NOMO-1 treated with DMSO at 0.1 percent for 48 hours (cell line): Measurements from ENCODE around the gene PTPN20.
"Not testable (repeated sequence)": the region's sequence is repeated elsewhere in the genome, so short reads cannot be mapped to it uniquely, and the experiment has no call there.

Source experiments
- DNase-seq: peaks from one replicate; lab custom pipeline; 2025; ENCODE audit not compliant: unreplicated experiment; lab: John Stamatoyannopoulos, UW

Gene PTPN20

DNA sequence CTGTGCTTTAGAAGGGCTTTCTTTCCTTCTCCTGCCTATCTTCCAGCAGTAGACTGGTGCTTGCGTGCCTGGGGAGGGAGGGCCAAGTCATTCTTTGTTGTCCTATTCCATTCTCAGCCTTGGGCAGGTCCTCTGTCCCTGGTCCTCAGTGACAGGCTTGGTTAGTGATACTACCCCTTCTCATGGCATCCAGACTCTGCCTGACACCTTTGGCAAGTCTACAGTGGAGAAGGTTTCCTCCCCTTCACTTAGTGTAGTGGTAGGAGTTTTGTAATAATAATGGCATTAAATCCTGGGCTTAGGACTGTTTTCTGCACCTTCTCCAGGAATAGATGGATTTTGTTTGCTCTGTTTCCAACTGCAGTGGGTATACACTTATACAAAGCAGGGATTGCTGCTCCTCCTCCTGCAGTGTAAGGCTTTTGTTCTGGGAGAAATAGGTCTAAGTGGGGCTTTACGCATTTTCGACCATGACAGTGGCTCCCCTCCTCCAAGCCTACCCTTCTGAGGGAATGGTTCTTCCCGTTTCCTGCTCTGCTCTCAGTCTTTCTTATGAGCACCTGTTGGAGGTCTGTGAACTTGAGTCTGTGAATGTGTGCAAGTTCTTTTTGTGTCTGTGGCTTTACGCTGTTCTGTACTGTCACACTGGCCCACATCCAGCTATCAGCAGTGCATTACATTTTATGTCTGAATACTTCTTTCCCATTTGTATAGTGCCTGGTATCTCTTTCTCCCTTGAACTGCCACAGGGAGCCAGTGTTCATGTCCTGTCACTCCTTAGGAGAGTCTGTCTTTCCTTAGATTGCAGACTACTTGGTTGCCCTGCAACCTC lies 37.7 kb downstream of the PTPN20 start:
- DNase-seq: not testable (repeated sequence)

DNA sequence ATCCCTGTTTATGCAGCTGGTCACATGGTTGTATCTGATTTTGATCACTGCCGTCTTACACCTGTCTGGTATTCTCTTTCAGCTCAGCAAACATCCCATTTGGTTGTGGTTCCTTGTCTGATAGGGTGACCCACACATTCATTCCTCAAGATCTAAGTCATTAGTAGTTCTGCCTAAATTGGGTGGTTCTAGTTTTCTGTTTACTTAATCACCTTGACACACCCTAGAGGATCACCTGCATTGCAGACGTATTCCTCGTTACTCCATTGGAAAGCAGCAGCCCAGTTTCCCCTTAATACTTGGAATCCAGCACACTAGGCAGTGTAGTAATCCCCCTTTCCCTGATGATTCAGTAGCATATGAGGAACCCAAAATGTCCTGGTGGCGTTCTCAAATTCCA lies 41.3 kb downstream of the PTPN20 start:
- DNase-seq: not testable (repeated sequence)

DNA sequence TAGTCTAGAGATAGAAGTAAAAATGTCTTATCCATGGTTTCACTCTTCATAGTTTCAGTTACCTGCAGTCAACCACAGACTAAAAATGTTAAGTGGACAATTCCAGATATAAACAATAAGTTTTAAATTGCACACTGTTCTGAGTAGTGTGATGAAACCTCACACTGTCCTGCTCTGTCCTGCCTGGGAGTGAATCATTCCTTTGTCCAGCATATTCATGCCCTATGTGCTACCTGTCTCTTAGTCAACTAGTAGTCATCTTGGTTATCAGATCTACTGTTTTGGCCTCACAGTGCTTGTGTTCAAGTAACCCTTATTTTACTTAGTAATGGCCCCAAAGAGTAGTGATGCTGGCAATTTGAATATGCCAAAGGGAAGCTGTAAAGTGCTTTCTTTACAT lies 49.5 kb downstream of the PTPN20 start:
- DNase-seq: not testable (repeated sequence)

DNA sequence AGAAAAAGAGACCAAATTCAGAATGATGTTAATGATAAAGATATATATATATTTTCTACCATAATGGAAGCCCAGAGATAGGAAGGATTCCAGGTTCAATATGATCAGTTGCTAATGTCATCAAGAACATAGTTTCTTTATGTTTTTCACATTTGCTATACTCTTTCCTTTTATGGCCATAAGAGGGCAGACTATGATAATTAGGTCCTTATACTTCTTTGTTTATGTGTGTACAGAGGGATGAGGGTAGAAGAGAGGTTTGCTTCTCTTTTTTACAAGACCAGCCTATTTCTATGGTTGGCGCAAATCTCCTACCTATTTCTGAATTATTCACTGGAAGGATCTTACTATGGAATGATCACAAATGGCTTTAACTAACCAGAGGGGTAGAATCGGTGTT lies 52.1 kb downstream of the PTPN20 start:
- DNase-seq: not testable (repeated sequence)

DNA sequence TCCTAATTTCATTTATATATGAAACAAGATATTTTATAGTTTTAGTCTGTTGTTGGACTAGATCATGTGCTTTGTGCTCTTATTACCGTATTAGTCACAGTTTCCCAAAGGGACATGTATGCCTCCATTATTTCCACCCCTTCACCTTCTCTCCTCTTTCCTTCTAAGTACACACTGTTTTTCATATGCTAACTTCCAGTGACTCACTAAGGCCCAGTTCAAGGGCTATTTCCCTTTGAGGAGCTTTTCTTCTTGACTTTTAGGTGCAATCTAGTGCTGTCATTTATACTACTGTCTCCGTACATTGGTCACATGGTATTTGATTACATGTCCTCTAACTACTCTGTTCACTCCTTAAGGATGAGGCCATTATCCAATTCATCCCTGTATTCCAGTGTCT lies 55.8 kb downstream of the PTPN20 start:
- not testable (repeated sequence) for DNase-seq

DNA sequence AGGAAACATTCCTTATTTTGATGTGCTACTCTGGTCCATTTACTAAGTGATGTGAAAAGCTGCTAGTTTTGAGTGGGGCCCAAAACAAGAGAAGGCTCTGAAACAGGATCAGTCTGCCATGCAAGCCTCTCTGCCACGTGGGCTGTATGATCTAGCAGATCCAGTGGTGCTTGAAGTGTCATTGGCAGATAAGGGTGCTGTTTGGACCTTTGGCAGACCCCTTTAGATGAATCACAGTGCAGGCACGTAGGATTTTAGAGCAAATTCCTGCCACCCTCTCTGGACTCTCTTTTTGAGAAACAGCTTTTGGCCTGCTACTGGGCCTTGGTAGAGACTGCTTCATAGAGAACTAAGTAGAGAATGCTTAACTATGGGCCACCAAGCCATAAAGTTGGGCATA lies 69.0 kb downstream of the PTPN20 start:
- not testable (repeated sequence) for DNase-seq

DNA sequence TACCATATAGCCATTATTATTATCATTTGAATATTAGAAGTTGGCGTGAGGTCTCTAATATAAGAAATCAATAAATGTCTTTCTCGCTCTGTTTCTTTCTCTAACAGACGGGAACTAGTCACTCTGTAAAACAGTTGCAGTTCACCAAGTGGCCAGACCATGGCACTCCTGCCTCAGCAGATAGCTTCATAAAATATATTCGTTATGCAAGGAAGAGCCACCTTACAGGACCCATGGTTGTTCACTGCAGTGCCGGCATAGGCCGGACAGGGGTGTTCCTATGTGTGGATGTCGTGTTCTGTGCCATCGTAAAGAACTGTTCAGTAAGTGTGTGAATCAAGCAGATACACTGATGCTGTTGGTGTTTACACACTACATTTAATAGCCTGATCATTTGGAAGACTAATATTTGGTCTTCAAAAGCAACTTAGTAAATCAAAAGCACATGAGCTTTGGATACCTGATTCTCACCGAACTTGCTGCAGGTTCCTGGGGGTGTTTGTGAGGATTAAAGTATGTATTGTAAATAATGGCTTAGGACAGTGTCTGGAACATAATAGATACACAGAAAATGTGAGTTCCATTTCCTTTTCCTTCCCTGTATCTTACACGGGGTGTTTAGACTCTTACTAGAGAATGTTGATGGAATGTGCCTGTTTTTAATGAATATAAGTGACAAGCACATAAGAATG lies 76.2 kb downstream of the PTPN20 start:
- DNase-seq: not testable (repeated sequence)

DNA sequence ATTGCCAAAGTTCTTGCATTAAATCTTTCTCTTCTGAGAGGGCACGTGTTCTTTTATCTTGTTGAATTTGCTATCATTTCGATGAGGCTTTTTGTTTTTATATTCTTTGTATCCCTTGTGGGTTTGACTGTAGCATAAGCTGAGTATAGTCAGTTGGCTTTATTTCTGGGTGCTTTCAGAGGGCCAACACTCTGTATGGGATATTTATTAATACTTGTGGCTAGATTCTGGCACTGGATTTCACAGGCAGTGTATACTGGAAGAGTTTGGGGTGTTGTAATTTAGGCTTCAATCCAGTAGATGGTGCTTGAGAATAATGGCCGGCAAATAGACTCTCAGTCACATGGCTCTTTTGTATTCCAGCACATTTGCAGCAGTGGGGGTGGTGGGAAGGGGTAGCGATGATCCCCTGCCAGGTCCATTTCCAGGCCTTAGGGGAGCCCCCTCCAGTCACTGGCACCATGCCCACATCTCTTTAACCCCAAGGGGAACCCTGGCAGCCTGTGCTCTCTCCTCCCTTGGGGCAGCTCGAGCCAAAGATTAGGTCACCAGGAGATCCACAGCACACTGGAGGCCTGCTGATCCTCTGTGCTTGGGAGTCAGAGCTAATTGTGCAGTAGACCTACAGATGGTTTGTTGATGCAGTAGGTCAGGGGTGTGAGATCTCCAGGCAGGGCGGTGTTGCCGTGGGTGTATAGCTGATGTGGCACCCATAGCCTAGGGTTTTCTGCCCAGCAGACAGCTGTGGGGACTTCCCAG lies 81.8 kb downstream of the PTPN20 start:
- peak; percentile 17 for DNase-seq

DNA sequence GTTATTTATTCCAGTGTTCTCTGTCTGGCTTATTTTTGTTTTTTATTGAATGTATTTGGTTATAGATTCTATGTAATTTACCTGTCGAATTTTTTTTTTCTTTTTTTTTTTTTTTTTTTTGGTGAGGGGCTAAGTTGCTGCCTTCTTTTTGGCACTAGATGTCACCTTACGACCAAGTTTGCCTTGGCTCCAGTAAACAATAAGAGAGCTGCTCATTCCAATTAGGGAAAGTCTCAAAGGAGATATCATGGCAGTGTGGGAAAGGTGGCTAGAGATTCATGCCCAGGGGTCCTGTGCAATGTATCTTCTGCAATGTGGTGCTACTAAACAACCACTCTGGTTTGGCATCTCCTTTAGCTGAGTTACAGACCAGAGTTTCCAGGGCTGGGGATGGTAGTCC lies 84.0 kb downstream of the PTPN20 start:
- no peak for DNase-seq

DNA sequence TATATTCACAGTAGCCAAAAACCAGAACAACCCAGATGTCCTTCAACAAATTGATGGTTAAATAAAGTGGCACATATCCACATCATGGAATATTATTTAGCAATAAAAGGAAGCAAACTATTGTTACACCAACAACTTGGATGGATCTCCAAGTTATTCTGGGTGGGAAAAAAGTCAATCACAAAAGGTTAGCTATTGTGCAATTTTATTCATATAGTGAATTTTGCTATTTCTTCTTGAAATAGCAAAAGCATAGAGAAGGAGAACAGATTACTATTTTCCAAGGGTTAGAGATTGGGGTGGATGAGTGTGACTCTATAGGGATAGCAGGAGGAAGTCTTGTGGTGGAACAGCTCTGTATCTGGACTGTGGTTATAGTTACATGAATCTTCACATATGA lies 87.0 kb downstream of the PTPN20 start:
- DNase-seq: no peak

DNA sequence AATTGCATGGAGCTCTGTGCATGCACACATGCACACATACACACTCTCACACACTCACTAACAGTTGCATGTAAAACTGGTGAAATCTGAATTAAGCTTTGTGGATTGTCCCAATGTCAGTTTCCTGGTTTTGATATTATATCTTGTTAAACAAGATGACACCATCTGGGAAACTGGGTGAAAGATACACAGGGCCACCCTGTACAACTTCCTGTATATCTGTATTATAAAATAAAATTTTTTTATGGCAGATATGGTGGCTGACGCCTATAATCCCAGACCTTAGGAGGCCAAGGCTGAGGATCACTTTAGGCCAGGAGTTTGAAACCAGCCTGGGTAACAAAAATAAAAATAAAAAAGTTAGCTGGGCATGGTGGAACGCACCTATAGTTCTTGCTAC lies 87.4 kb downstream of the PTPN20 start:
- DNase-seq: no peak

DNA sequence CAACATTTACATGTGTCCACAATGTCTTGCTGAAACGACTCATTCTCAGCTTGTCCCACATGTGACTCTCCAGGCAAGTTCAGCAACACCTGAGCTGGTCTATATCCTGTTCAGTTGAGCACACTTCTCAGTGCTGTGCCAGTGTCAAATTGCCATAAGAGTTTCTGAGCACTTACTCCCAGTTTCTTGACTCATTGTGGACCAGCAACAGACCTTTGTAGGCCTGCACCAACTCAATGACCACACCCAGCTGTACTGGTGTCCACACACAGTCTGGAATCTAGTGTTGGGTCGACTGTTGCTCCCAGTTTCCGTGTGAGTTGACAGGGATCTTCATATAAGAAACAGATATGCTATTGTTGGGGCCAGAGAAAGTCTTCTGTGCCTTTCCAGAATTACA lies 88.0 kb downstream of the PTPN20 start:
- no peak for DNase-seq

DNA sequence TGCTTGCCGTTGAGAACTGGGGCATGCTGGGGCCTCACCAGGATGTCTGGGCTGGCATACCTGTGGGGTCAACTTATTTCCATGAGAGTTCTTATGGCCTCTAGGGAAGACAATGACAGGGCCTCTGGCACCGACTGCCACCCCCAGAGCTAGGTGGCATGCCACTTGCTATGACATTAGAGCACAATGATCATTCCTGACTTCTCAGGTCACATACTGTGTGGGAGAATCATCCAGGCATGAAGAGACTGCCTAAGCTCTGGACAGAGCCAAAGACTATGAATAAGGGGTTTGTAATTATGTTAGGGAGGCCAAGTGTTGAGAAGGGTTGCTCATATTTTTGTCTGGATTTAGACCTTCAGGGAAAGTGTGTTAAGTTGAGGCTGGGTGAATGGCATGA lies 97.5 kb downstream of the PTPN20 start:
- no peak for DNase-seq

DNA sequence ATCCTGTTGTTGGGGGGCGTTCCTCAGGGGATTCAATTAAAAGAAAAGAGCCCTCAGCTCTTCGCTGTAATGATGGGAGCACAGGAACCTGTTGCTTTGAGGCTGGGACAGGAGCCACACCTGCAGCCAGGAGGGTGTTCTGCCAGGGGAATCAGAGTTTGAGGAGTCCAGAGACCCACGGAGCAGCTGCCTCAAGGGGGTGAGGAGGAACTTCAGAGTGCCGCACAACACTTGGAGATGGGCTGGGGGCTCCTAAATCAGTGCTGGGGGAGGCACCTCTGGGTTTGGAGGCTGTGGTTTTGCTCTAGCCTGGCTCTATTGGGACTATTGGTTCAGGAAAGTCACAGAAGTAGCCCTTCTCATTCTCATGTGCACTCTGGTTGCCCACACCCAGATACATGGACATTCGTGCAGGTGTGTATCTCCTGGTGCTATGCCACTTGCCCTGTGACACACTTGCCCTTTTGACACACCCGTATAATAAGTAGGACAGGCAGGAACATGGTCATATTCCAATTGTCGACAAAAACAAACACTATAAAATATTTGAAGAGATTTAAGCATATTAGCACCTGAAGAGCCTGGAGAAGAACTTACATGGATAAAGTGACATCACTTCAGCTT lies 98.1 kb downstream of the PTPN20 start:
- DNase-seq: no peak

DNA sequence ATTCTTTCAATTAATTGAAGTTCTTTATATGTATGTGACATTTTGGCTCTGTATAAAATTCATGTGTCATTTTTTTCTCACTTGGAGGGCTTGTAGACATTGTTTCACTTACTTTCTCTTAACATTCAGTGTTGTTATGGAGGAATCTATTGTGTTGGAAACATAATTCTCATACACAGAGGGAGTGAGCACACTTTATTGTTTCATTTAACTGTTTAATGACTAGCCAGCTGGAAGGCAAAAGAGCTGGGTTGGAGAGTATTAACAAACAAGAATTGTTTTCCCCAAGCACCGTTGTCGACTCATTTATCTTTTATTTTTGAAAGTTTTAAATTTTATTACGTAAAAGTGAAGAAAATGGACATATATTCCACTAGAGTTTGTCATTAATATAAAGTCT lies 98.8 kb downstream of the PTPN20 start:
- no peak for DNase-seq

DNA sequence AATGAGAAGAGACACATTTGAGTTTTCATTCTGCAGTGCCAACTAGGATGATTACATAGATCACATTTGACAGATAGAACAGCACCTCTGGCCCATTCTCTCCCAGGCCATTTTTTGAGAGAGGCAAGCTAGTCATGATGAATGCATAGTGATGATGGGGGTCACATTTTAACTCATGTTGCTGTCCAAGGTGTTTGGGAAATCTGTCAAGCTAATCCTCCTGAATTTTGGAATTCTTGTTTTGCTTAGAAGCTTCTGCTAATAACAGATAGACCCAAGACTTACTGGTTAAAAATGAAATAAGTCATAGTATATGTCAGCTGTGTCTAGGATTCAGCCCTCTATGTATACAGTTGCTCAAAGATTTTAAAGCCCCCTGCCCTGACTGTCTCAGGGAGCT lies 101.0 kb downstream of the PTPN20 start:
- no peak for DNase-seq

DNA sequence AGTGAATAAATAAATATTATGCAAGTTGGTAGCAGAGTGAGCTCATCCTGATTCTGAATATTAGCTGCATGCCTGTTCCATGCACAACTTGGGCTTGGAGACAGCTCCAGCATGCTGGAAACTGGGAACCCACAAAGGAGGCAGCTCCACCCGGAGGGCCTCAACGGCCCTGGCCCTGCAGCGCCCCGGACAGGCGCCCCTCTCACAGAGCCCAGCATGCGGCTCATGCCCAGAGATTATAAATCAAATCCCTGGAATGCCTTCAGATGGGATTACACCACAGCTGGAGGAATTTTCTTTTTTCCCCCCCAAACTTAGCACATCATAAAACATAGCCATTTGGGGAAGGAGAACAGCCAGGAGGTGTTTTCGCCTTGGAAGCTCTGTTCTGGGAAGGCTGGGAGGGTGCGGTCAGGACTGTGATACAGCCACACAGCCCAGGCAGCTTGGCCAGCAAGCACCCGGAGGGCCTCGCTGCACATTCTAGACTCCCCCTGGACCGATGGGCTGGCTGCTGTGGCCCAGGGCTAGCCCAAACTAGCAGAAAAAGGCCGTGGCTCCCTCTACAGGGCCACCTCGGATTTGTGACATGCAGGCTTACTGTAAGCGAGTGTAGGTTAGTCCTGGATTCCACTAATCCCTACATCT lies 102.4 kb downstream of the PTPN20 start:
- DNase-seq: no peak

DNA sequence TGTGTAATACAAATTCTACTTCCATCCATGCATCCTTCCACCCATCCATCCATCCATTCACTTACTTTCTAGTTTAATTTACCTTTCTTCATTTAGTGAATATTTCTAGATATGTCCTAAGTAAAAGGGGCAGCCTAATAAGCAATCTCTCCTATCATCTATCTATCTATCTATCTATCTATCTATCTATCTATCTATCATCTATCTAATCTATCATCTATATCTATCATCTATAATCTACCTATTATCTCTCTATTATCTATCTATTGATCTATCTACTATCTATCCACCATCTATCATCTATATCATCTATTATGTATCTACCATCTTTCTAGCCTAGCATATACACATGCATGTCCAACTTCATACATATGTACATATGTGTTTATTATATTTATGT lies 104.2 kb downstream of the PTPN20 start:
- no peak for DNase-seq

DNA sequence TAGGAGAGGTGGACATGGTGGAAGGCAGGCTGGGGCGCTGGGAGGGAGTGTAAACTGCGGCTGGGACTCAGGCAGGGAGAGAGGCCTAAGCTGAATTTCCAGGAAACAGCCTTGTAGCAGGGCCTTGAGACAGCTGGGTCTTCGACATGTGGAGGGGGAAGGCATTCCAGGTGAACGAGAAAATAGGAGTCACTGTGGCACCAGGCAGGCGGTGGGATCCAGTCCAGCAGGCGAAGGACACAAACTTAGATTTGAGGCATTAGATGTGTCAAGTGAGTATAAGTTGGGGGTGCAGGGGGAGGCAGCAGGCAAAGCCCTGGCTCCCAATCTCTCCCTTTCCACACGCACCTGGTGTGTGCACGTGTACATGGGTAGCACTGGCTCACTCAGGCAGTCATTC lies 105.3 kb downstream of the PTPN20 start:
- no peak for DNase-seq

DNA sequence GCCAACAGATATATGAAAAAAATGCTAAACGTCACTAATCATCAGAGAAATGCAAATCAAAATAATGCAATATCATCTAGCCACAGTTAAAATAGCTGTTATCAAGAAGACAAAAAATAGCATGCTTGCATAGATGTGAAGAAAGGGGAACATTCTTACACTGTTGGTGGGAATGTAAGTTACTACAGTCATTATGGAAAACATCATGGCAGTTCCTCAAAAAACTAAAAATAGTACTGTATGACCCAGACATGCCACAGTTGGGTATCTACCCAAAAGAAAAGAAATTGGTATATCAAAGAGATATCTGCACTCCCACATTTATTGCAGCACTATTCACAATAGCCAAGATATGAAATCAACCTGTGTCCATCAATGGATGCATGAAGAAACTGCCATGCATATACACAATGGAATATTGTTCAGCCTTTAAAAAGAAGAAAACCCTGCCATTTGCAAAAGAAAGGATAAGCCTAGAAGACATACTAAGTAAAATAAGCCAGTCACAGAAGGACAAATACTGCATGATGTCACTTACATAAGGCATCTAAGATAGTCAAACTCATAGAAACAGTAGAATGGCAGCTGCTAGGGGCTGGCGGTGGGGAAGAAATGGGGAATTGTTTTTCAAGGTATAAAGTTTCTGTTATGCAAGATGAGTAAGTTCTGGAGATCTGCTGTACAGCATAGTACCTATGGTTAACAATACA lies 107.0 kb downstream of the PTPN20 start:
- peak; percentile 22 for DNase-seq
